ENCODE measurements around the gene KHSRP.
A peak's percentile ranks its signal among the peaks of the same experiment; 100 is the strongest.

DNA sequence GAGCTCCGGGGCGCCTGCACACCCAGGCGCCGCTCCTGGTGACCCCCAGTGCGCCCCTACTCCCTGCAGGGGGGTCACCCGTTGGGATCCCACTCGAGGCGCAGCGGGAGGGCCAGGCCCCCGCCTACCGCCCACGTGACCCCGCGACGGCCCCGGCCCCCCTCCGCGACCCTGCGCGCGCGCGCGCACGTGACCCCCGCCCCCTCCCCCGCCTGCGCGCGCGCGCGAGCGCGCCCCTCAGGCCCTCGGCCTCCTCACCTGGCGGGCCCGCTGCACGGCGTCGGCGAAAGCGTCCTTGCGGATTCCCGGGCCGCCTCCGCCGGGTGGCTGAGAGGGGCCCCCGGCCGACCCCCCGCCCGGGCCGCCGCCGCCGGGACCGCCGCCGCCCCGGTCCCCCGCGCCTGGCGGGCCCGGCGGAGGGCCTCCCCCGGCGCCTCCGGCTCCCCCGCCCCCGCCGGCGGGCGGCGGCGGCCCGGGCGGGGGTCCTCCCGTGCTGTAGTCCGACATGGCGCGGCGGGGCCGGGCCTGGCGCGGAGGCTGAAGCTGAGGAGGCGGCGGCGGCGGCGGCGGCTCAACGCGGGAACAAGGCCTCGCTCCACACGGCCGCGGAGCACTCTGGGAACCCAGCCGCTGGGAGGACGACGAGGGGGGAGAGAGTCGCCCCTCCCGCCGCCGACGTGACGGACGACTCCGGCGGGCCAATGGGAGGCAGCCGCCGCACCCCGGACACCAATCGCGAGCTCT is at the start of gene KHSRP:
- no peak for TF ChIP-seq RAD21 (IDR thresholded peaks at IDR 0.05; ENCODE audit: low read length)
- no peak for TF ChIP-seq RCOR1 (IDR thresholded peaks at IDR 0.05; ENCODE audit: insufficient replicate concordance, low read length)
- TF ChIP-seq, protein P1, sequence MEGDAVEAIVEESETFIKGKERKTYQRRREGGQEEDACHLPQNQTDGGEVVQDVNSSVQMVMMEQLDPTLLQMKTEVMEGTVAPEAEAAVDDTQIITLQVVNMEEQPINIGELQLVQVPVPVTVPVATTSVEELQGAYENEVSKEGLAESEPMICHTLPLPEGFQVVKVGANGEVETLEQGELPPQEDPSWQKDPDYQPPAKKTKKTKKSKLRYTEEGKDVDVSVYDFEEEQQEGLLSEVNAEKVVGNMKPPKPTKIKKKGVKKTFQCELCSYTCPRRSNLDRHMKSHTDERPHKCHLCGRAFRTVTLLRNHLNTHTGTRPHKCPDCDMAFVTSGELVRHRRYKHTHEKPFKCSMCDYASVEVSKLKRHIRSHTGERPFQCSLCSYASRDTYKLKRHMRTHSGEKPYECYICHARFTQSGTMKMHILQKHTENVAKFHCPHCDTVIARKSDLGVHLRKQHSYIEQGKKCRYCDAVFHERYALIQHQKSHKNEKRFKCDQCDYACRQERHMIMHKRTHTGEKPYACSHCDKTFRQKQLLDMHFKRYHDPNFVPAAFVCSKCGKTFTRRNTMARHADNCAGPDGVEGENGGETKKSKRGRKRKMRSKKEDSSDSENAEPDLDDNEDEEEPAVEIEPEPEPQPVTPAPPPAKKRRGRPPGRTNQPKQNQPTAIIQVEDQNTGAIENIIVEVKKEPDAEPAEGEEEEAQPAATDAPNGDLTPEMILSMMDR (conservative IDR thresholded peaks at IDR 0.05; ENCODE audit: low read depth, low read length): no peak
- TF ChIP-seq POLR2A (IDR thresholded peaks at IDR 0.05; ENCODE audit: low read depth, low read length): peak; percentile 72
- no peak for TF ChIP-seq CEBPB (IDR thresholded peaks at IDR 0.05; ENCODE audit: low read depth, low read length)

Measured in IMR-90 (cell line).